HCEC 1CT (cell line): ENCODE data around the gene C1QL3.

Experiments used
- DNase-seq: peaks from one replicate; pipeline ENCODE4 v3.0.0-alpha.2; 2017

The C1QL3 gene

DNA sequence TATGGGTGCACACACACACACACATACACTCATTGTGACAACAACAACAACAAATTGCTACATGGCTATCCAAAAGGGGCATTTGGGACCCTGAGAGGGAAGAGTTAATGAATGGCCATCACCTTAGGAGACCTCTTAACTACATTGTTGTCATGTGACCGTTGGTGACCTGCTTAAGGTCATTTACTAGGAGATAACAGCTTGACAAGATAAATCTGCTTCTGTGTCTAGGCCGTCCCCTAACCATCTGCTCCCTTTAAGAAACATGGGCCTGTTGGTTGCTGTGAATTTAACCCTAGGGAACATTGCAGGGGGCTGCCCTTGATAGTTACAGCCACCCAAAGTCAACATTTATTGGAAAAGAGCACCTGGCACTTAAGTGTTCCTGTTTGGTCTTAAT is 29.7 kb downstream of the C1QL3 start:
- no peak for DNase-seq

DNA sequence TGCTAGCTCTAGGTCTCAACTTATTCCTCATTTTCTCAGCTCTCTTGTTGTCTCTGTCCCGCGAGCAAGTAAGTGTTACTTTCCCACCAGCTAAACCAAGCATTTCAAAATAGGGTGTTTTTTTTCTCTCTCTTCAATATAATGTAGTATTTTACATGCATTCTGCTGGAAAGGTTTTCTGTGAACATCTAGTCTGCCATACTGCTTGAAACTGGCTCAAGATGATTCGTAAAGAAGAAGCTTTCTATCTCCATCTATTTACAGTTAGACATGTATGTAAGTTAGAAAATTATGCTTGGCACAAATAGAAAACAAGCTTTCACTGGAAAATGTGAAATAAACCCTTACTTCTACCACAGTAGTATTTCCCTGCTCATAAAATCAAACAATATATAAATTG is 31.2 kb downstream of the C1QL3 start:
- DNase-seq: no peak

GRCh38 chr10:16483241-16483917 is 38.3 kb downstream of the C1QL3 start:
- DNase-seq: no peak

- no peak for DNase-seq
These were observed 40.5 kb downstream of the C1QL3 start for GRCh38 chr10:16481052-16481728.

DNA sequence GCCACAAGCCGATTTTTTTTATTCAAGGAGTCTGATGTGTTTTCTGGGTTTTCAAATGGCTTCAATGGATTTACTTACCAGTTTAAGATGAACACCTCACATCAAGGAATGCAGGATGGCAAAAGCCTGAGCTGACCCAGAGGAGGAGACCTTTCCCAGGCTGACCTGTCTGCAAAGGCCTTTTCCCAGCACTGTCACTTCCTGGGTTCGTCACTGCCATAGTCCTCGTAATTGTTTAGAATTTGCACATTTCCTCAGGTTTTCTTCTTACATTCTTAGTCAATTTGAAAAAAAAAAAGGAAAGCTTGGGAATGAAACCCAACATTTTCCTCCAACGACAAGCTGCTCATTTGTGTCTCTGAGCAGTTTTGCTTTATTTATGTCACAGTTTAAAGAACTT is 42.9 kb downstream of the C1QL3 start:
- no peak for DNase-seq

DNA sequence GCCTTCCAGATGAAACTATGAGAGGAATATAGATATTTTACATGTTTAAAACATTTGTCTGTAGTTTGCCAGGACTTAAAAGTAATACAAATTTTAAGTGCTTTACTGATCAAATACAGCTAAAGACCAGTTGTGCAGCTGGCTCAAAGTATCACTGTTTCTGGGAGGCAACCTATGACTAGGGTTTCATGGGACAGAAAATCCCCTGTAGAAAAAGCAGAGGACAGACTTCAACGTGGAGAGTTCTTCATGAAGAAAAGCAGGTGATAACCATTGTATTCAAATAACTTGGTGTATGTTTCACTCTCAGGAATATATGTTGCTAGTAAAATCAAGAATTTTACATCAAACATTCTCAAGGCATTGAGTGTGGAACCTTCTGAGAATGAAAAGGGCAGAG is 43.9 kb downstream of the C1QL3 start:
- no peak for DNase-seq

DNA sequence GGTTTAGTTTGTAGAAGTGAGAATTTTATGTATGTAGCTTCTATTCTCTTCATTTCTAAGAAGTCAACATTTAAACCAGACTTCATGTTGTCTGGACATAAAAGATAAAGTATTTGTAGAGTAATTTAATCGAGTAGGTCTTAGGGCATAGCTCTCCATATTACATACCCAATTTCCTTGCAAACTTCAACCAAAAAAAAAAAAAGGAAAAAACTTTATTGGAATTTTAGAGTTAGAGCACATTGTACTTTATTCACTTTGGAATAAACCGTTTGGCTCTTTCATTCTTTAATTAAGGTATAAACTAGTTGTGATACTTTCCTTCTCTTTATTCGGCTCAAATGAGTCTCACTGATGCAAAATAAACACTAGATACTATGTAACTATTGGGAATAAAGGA is 48.9 kb downstream of the C1QL3 start:
- no peak for DNase-seq

GRCh38 chr10:16470747-16471146 is 50.9 kb downstream of the C1QL3 start:
- no peak for DNase-seq

- no peak for DNase-seq
These were observed 55.7 kb downstream of the C1QL3 start for GRCh38 chr10:16466001-16466400.
